Measurements from ENCODE around the gene SHISAL2B.

- TF ChIP-seq, protein P1, sequence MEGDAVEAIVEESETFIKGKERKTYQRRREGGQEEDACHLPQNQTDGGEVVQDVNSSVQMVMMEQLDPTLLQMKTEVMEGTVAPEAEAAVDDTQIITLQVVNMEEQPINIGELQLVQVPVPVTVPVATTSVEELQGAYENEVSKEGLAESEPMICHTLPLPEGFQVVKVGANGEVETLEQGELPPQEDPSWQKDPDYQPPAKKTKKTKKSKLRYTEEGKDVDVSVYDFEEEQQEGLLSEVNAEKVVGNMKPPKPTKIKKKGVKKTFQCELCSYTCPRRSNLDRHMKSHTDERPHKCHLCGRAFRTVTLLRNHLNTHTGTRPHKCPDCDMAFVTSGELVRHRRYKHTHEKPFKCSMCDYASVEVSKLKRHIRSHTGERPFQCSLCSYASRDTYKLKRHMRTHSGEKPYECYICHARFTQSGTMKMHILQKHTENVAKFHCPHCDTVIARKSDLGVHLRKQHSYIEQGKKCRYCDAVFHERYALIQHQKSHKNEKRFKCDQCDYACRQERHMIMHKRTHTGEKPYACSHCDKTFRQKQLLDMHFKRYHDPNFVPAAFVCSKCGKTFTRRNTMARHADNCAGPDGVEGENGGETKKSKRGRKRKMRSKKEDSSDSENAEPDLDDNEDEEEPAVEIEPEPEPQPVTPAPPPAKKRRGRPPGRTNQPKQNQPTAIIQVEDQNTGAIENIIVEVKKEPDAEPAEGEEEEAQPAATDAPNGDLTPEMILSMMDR (conservative IDR thresholded peaks at IDR 0.05) = no peak
- TF ChIP-seq ZFX (IDR thresholded peaks at IDR 0.05) = no peak
Observed at GRCh38 chr5:64742411-64742810, 52.1 kb downstream of the SHISAL2B start.

All from C4-2B (cell line).